K562 (cell line): ENCODE data around the gene CWF19L2. TPM values are rescaled to one million over a fixed set of nuclear protein-coding genes. Genes with fewer than 3 reads are reported as not detected.
A peak's percentile ranks its signal among the peaks of the same experiment; 100 is the strongest.

Experiments used
- C11orf30 ChIP-seq: fragments of 450-650 bp; IDR thresholded peaks from 2 replicates; pipeline ENCODE4 v1.6.1; 2016; ENCODE audit warnings: low read depth, mild to moderate bottlenecking
- ERF ChIP-seq: fragments of 450-650 bp; formaldehyde crosslinking; IDR thresholded peaks from 2 replicates; pipeline ENCODE4 v1.4.0; 2020; ENCODE audit warnings: mild to moderate bottlenecking, mixed read lengths
- HEY1 ChIP-seq: fragments of 250-450 bp; sonication (Bioruptor Pico); IDR thresholded peaks from 2 replicates; pipeline ENCODE4 v1.5.0; 2020; ENCODE audit warnings: mild to moderate bottlenecking, moderate library complexity, borderline replicate concordance
- MAFF ChIP-seq: IDR thresholded peaks from 2 replicates; pipeline ENCODE4 v1.6.1; 2012; ENCODE audit warnings: low read length, improper control_type of control experiment
- MAFG ChIP-seq: fragments of 450-650 bp; conservative IDR thresholded peaks from 2 replicates; pipeline ENCODE4 v1.6.1; 2016; ENCODE audit warnings: missing genetic modification characterization, missing compliant biosample characterization
- MAFK ChIP-seq: IDR thresholded peaks from 2 replicates; pipeline ENCODE4 v1.6.1; 2011; ENCODE audit warnings: low read length, improper control_type of control experiment
- POLR3A ChIP-seq: IDR thresholded peaks from 2 replicates; pipeline ENCODE4 v1.6.1; 2011; ENCODE audit warnings: borderline replicate concordance, mild to moderate bottlenecking, moderate library complexity; ENCODE audit not compliant: insufficient read length, insufficient read depth; ENCODE audit errors: extremely low read depth
- STAG1 ChIP-seq: sonication (generic); formaldehyde crosslinking; IDR thresholded peaks from 2 replicates; pipeline ENCODE4 v1.5.0; 2020; ENCODE audit warnings: missing genetic modification reagents, borderline replicate concordance
- ZNF280B ChIP-seq: fragments of 250-450 bp; sonication (Bioruptor Pico); IDR thresholded peaks from 2 replicates; pipeline ENCODE4 v1.5.1; 2021; ENCODE audit warnings: mild to moderate bottlenecking
- ZNF431 ChIP-seq: sonication (generic); formaldehyde crosslinking; IDR thresholded peaks from 2 replicates; pipeline ENCODE4 v1.8.0; 2022; ENCODE audit warnings: mild to moderate bottlenecking, missing genetic modification reagents
- ZNF592 ChIP-seq: fragments of 450-650 bp; IDR thresholded peaks from 2 replicates; pipeline ENCODE4 v1.6.1; 2017; ENCODE audit warnings: antibody characterized with exemption, mild to moderate bottlenecking
- polyA plus RNA-seq, 8 experiments: library from polyadenylated mRNA; depleted of rRNA in 4 of 8; stranded (reverse) in 5 of 8; unstranded in 3 of 8; fragments of >200 nt; fragmentation: Nextera tagmentation in 2 of 8; fragmentation: Illumina TruSeq in 1 of 8; extraction: Ambion mirVana in 2 of 8; extraction: Trizol in 1 of 8; gene quantifications; 2 replicates each; pipeline versions ENCODE4 v1.2.1 to v1.2.3, GENCODE V29; 2011 to 2014; ENCODE audit warnings: inconsistent platforms in 1 of 8, missing spikeins in 1 of 8
- total RNA-seq, 7 experiments: library from RNA; depleted of rRNA in 6 of 7; stranded (reverse); fragments of >200 nt in 6 of 7; fragmentation: Illumina TruSeq in 2 of 7; extraction: Trizol in 2 of 7; gene quantifications; 2 replicates each; pipeline versions ENCODE4 v1.2.1 to v1.2.3, GENCODE V29; 2011 to 2021; ENCODE audit warnings: low replicate concordance in 1 of 7
- TF ChIP-seq, protein P1 (sequence below): sonication (generic); formaldehyde crosslinking; IDR thresholded peaks from 2 replicates; pipeline ENCODE4 v1.8.0; 2022; ENCODE audit warnings: mild to moderate bottlenecking, missing genetic modification reagents

The CWF19L2 gene
- total and polyA plus RNA-seq, 9 of the 15 experiments (the other 6 are each of a cell fraction or from before 2014, with no cell fraction given), result 4.7 to 23.3 (median 10.2) TPM

DNA sequence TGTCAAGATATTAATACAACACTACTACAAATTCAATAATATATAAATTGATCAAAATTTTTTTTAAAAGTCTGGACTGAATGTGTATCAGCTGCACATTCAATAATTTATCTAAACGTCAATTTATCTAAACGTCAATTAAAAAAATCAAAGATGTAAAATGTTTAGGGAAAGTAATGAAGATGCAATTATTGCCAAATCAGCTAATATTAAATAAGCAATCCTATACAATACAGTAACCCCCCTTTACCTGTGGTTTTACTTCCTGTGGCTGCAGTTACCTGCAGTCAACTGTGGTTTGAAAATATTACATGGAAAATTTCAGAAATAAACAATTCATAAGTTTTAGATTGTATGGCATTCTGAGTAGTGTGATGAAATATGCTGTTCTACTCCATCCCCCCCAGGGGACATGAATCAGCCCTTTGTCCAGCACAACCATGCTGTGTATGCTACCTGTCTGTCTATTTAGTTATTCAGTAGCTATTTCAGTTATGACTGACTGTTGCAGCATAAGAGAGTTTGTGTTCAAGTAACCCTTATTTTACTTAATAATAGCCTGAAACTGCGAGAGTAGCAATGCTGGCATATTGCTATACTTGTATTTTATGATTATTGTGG is 72.2 kb downstream of the CWF19L2 start (continued):
- TF ChIP-seq ZNF592, result no peak
- no peak for TF ChIP-seq POLR3A
- no peak for TF ChIP-seq ZNF280B (CRISPR knock-in tag)
- no peak for TF ChIP-seq STAG1 (CRISPR knock-in tag)
- TF ChIP-seq, protein P1, sequence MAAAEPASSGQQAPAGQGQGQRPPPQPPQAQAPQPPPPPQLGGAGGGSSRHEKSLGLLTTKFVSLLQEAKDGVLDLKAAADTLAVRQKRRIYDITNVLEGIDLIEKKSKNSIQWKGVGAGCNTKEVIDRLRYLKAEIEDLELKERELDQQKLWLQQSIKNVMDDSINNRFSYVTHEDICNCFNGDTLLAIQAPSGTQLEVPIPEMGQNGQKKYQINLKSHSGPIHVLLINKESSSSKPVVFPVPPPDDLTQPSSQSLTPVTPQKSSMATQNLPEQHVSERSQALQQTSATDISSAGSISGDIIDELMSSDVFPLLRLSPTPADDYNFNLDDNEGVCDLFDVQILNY (CRISPR knock-in tag), result no peak
- TF ChIP-seq C11orf30, result peak; percentile 57
- no peak for TF ChIP-seq ERF (CRISPR knock-in tag)
- peak; percentile 49 for TF ChIP-seq MAFG (tag)
- no peak for TF ChIP-seq MAFK
- TF ChIP-seq MAFF, result 0 out of 2 replicates have a peak, but pooled peaks have one; percentile 15
- TF ChIP-seq HEY1 (CRISPR knock-in tag), result no peak
- TF ChIP-seq ZNF431 (CRISPR knock-in tag), result no peak
